Stimulated activated CD8-positive, alpha-beta memory T cell treated with anti-CD3 and anti-CD28 coated beads, Interleukin-7, amount 100 ng/mL, for 48 hours (primary cell): ENCODE results near the gene CFAP210.
"Not testable (repeated sequence)": the region's sequence is repeated elsewhere in the genome, so short reads cannot be mapped to it uniquely, and the experiment has no call there.

Source experiments
- DNase-seq, 2 donors: peaks; one replicate each; pipeline ENCODE4 v3.0.0-alpha.2; 2020; ENCODE audit warnings: low read depth in 1 of 2; ENCODE audit errors: extremely low read depth in 1 of 2

The CFAP210 gene

GRCh38 chr2:169636440-169637097 lies 57.6 kb downstream of the CFAP210 start:
- no peak for DNase-seq

GRCh38 chr2:169625781-169626180 lies 68.4 kb downstream of the CFAP210 start:
- no peak for DNase-seq

GRCh38 chr2:169623235-169623634 lies 71.0 kb downstream of the CFAP210 start:
- DNase-seq = no peak

GRCh38 chr2:169620509-169620908 lies 73.7 kb downstream of the CFAP210 start:
- DNase-seq = no peak

GRCh38 chr2:169619946-169620345 lies 74.3 kb downstream of the CFAP210 start:
- DNase-seq = no peak

- not testable (repeated sequence) for DNase-seq
These were observed 78.2 kb downstream of the CFAP210 start for GRCh38 chr2:169615982-169616381.

GRCh38 chr2:169613876-169614275 lies 80.3 kb downstream of the CFAP210 start:
- no peak for DNase-seq

GRCh38 chr2:169609264-169609663 lies 84.9 kb downstream of the CFAP210 start:
- DNase-seq = no peak

- DNase-seq = no peak
These were observed 94.6 kb downstream of the CFAP210 start for GRCh38 chr2:169599568-169599967.

- no peak for DNase-seq
These were observed 95.2 kb downstream of the CFAP210 start for GRCh38 chr2:169598982-169599381.

- DNase-seq = not testable (repeated sequence)
These were observed 97.7 kb downstream of the CFAP210 start for GRCh38 chr2:169596546-169596945.
